ENCODE results near the gene MPHOSPH8. TPM values are rescaled to one million over a fixed set of nuclear protein-coding genes. Genes with fewer than 3 reads are reported as not detected.
A peak's percentile ranks its signal among the peaks of the same experiment; 100 is the strongest.

MPHOSPH8 gene
- total RNA-seq, 2 donors from 2014 or later: 18.1 to 24.0 TPM

DNA sequence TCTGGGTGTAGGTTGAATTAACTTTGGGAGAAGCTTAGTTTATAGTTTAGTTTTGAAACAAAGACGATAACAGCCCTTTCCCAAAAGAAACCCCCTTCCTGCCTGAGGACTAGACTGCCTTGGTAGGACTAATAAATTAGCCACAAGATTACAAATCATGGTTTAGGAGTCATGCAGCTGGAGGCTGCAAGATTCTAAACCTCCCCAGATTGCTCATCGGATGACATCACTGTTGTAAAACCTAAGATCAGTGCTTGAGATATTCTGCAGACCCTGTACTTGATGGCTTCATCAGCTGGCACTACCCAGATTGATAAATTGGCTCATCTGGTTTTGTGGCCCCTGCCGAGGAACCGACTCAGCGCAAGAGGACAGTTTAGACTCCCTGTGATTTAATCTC lies 35.9 kb upstream of the MPHOSPH8 start:
- no peak overlapping the region for H3K27ac ChIP-seq (ENCODE audit: low read depth, low read length)
- no peaks in the 10 kb centered on the region for H3K4me1 ChIP-seq (ENCODE audit: control insufficient read depth, insufficient read depth, low read length)
- no peak overlapping the region for H3K4me3 ChIP-seq (ENCODE audit: low read length)
- Mint-ChIP-seq H3K27ac (no peak overlapping the region), H3K36me3 (ENCODE audit: low read depth) (no peaks in the 10 kb centered on the region), H3K9me3 (peaks cover 30% of the 10 kb centered on the region), H3K4me1 (no peaks in the 10 kb centered on the region), H3K4me3 (no peak overlapping the region), H3K27me3 (ENCODE audit: insufficient read depth) (peaks cover 17% of the 10 kb centered on the region)
- H3K9ac ChIP-seq (ENCODE audit: extremely low read depth, low read length, poor library complexity, severe bottlenecking): no peak overlapping the region
- no peak for DNase-seq
- TF ChIP-seq CTCF (conservative IDR thresholded peaks at IDR 0.05): no peak
- peaks cover 16% of the 10 kb centered on the region for H3K27me3 ChIP-seq (ENCODE audit: control insufficient read depth, insufficient read depth, low read length, poor library complexity, severe bottlenecking)
- 84 to 86% methylated on average over 2 to 5 of the region's 5 CpGs for WGBS, 2 experiments (ENCODE audit: insufficient coverage in 1 of 2, insufficient read length in 1 of 2)
- H3K9me3 ChIP-seq (ENCODE audit: control insufficient read depth, low read length): peaks cover 4% of the 10 kb centered on the region
- no peaks in the 10 kb centered on the region for H3K36me3 ChIP-seq (ENCODE audit: control insufficient read depth, insufficient read depth, low read length)

DNA sequence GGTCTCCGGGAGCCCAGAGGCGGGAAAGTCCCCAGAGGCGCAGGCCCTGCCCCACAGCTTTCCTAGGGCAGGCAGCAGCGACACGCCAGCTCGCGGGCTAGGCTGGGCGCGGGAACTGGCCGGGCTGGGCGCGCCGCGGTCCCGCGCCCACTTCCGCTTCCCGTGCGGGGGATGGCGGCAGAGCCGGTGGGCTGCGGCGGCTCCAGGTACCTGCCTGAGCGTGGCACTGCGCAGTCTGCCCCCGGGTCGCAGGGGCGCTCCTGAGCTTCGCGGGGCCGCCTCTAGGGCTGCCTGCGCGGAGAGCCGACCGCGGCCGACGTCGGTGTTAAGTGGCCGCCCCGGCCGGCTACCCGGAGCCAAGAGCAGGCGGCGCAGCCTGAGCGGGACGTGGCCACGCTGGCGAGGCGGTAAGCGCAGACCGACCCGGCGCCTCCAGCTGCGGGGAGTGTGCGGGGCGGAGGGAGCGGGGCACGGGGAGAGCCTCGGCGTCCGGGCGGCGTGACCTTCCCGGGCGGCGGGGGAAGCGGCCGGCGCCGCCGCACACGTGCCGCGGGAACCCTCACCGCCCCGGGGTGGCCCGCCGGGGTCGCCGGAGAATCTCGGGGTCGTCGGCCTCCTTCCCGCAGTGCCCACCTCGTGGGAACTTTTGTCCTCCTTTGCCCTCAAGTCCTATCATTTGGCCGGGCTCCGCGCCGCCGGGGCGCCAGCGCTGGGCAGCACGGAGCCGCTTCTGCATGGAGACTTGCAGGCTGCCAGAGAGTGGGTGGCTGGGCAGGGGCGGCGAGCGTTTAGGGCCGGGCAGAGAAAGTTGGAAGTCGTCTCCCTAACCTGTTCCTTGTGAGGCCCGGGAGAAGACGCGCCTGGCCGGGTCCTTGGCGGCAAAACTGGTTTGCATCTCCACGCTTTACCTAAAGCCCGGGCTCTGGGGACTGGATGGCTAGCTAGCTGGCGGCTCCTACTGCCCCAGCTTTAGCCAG lies 31.4 kb upstream of the MPHOSPH8 start:
- H3K4me3 Mint-ChIP-seq: peak overlapping the region; percentile 51
- H3K9me3 Mint-ChIP-seq: peaks cover 43% of the 10 kb centered on the region
- H3K36me3 Mint-ChIP-seq (ENCODE audit: low read depth): peaks cover 2% of the 10 kb centered on the region
- H3K9ac ChIP-seq (ENCODE audit: extremely low read depth, low read length, poor library complexity, severe bottlenecking): no peak overlapping the region
- no peaks in the 10 kb centered on the region for H3K36me3 ChIP-seq (ENCODE audit: control insufficient read depth, insufficient read depth, low read length)
- H3K4me3 ChIP-seq (ENCODE audit: low read length): peak overlapping the region; percentile 49
- H3K4me1 ChIP-seq (ENCODE audit: control insufficient read depth, insufficient read depth, low read length): no peaks in the 10 kb centered on the region
- DNase-seq: peak; percentile 89
- H3K27me3 ChIP-seq (ENCODE audit: control insufficient read depth, insufficient read depth, low read length, poor library complexity, severe bottlenecking): peaks cover 40% of the 10 kb centered on the region
- peaks cover 41% of the 10 kb centered on the region for H3K27me3 Mint-ChIP-seq (ENCODE audit: insufficient read depth)
- TF ChIP-seq CTCF (conservative IDR thresholded peaks at IDR 0.05): peak; percentile 65
- H3K27ac Mint-ChIP-seq: no peak overlapping the region
- H3K4me1 Mint-ChIP-seq: no peaks in the 10 kb centered on the region
- H3K9me3 ChIP-seq (ENCODE audit: control insufficient read depth, low read length): peaks cover 27% of the 10 kb centered on the region
- H3K27ac ChIP-seq (ENCODE audit: low read depth, low read length): no peak overlapping the region
- 6 to 27% methylated on average over 33 to 108 of the region's 108 CpGs for WGBS, 2 experiments (ENCODE audit: insufficient coverage in 1 of 2, insufficient read length in 1 of 2)

DNA sequence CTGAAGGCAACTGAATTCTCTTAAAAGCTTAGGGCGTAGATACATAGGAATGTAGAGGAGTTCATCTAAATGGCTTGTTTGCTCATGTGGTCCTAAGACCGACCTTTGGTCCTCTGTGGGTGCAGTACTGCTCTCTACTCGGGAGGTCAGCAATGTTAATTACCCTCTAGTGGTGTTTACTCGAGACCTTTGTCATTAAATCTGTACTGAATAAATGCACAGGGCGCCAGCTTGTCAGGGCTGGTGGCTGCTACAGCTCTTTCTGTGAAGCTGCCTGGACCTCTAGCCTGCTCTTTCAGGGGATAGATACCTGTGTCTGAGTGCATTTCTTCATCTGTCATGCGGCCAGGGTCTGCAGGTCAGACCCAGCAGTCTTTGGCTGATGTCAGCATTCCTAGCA lies 29.2 kb upstream of the MPHOSPH8 start:
- Histone ChIP-seq H3K4me1 (ENCODE audit: control insufficient read depth, insufficient read depth, low read length) (no peaks in the 10 kb centered on the region), H3K9me3 (ENCODE audit: control insufficient read depth, low read length) (peaks cover 27% of the 10 kb centered on the region), H3K4me3 (ENCODE audit: low read length) (no peak overlapping the region), H3K27me3 (ENCODE audit: control insufficient read depth, insufficient read depth, low read length, poor library complexity, severe bottlenecking) (peaks cover 40% of the 10 kb centered on the region), H3K9ac (ENCODE audit: extremely low read depth, low read length, poor library complexity, severe bottlenecking) (no peak overlapping the region), H3K36me3 (ENCODE audit: control insufficient read depth, insufficient read depth, low read length) (no peaks in the 10 kb centered on the region), H3K27ac (ENCODE audit: low read depth, low read length) (no peak overlapping the region)
- no peak overlapping the region for H3K27ac Mint-ChIP-seq
- H3K36me3 Mint-ChIP-seq (ENCODE audit: low read depth): peaks cover 5% of the 10 kb centered on the region
- TF ChIP-seq CTCF (conservative IDR thresholded peaks at IDR 0.05): no peak
- H3K4me1 Mint-ChIP-seq: no peaks in the 10 kb centered on the region
- peaks cover 49% of the 10 kb centered on the region for H3K9me3 Mint-ChIP-seq
- H3K4me3 Mint-ChIP-seq: no peak overlapping the region
- WGBS, 2 experiments (ENCODE audit: insufficient coverage in 1 of 2, insufficient read length in 1 of 2): 51 to 63% methylated on average over 5 to 6 of the region's 6 CpGs
- no peak for DNase-seq
- peaks cover 41% of the 10 kb centered on the region for H3K27me3 Mint-ChIP-seq (ENCODE audit: insufficient read depth)

All from endodermal cell (in vitro differentiated cells).